PC-3 (cell line): ENCODE data around the gene GPS1. TPM values are rescaled to one million over a fixed set of nuclear protein-coding genes. Genes with fewer than 3 reads are reported as not detected.

Experiments used
- ATAC-seq: fragments of 200-7000 bp; cut with Tn5 transposase; 2 replicates; pipeline ENCODE4 v1.9.1; 2020; ENCODE audit warnings: mild to moderate bottlenecking, moderate library complexity
- BruUV-seq: library from RNA; stranded (reverse); fragments of 400-500 nt; replicated peaks from 2 replicates; lab custom pipeline; 2021; lab: Mats Ljungman, UMichigan
- CTCF ChIA-PET: fragments of 300-600 bp; sonication (Branson Sonifier 250); formaldehyde crosslinking; loops from one replicate; lab custom pipeline; 2022; ENCODE audit warnings: antibody characterized with exemption; lab: Charles Lee
- POLR2A ChIA-PET: fragments of 300-600 bp; sonication (Branson Sonifier 250); formaldehyde crosslinking; loops from one replicate; lab custom pipeline; 2022; ENCODE audit warnings: antibody characterized with exemption; ENCODE audit not compliant: unreplicated experiment; lab: Charles Lee
- DNase-seq: peaks from one replicate; pipeline ENCODE4 v3.0.0-alpha.2; 2015
- H2AFZ ChIP-seq: fragments of 300-600 bp; sonication (generic); 2 replicates; pipeline ENCODE4 v1.6.0; 2016; ENCODE audit warnings: antibody characterized with exemption, low read length
- H3F3A ChIP-seq: fragments of 300-600 bp; sonication (generic); one replicate; pipeline ENCODE4 v1.6.0; 2017; ENCODE audit warnings: antibody characterized with exemption, low read length, control low read depth, mild to moderate bottlenecking; ENCODE audit not compliant: unreplicated experiment
- H3K27ac ChIP-seq: fragments of 300-600 bp; sonication (generic); 2 replicates; pipeline ENCODE4 v1.5.1; 2016; ENCODE audit warnings: mild to moderate bottlenecking, low read length
- H3K27me3 ChIP-seq: fragments of 300-600 bp; sonication (generic); 2 replicates; pipeline ENCODE4 v1.6.1; 2016; ENCODE audit warnings: low read length, mixed read lengths
- H3K36me3 ChIP-seq: fragments of 300-600 bp; sonication (generic); 2 replicates; pipeline ENCODE4 v1.6.1; 2016; ENCODE audit warnings: low read depth, mixed run types, low read length, mixed read lengths
- H3K4me1 ChIP-seq: fragments of 300-600 bp; sonication (generic); 2 replicates; pipeline ENCODE4 v1.5.1; 2016; ENCODE audit warnings: low read length; ENCODE audit not compliant: insufficient read depth
- H3K4me2 ChIP-seq: fragments of 300-600 bp; sonication (generic); 2 replicates; pipeline ENCODE4 v1.6.0; 2016; ENCODE audit warnings: low read length
- H3K4me3 ChIP-seq: fragments of 300-600 bp; sonication (generic); 2 replicates; pipeline ENCODE4 v1.5.1; 2016; ENCODE audit warnings: mild to moderate bottlenecking, low read length, mixed read lengths
- H3K79me2 ChIP-seq: fragments of 300-600 bp; sonication (generic); 2 replicates; pipeline ENCODE4 v1.6.1; 2017; ENCODE audit warnings: low read length, mixed read lengths
- H3K9ac ChIP-seq: fragments of 300-600 bp; sonication (generic); 2 replicates; pipeline ENCODE4 v1.6.0; 2016; ENCODE audit warnings: mild to moderate bottlenecking, low read length
- H3K9me2 ChIP-seq: fragments of 300-600 bp; sonication (generic); replicated peaks from 2 replicates; pipeline ENCODE4 v1.6.1; 2016; ENCODE audit warnings: mixed run types, low read length, mixed read lengths
- H3K9me3 ChIP-seq: fragments of 300-600 bp; sonication (generic); 2 replicates; pipeline ENCODE4 v1.6.1; 2016; ENCODE audit warnings: low read length, mixed read lengths
- H4K20me1 ChIP-seq: fragments of 300-600 bp; sonication (generic); 2 replicates; pipeline ENCODE4 v1.6.1; 2016; ENCODE audit warnings: low read length, mixed read lengths
- EZH2 ChIP-seq: fragments of 300-600 bp; sonication (generic); IDR thresholded peaks from one replicate; pipeline ENCODE4 v1.6.1; 2017; ENCODE audit warnings: antibody characterized with exemption, mild to moderate bottlenecking, low read length; ENCODE audit not compliant: unreplicated experiment
- EZH2phosphoT487 ChIP-seq: fragments of 300-600 bp; sonication (generic); IDR thresholded peaks from 2 replicates; pipeline ENCODE4 v1.6.1; 2018; ENCODE audit warnings: mild to moderate bottlenecking, antibody characterized with exemption, low read length, borderline replicate concordance
- intact Hi-C: fragments of 100-400 bp; cut with micrococcal nuclease; formaldehyde crosslinking; loops from 2 replicates; pipeline ENCODE4 v1.9.0; 2023
- total RNA-seq: library from RNA; depleted of rRNA; stranded (reverse); fragments of >200 nt; gene quantifications from 2 replicates; pipeline ENCODE4 v1.2.3, GENCODE V29; 2014
- TF ChIP-seq, protein P1 (sequence below): fragments of 300-600 bp; sonication (generic); conservative IDR thresholded peaks from 2 replicates; pipeline ENCODE4 v1.5.1; 2017; ENCODE audit warnings: antibody characterized with exemption, low read depth, mild to moderate bottlenecking, low read length

The GPS1 gene
- total RNA-seq, 1 experiment from 2014 or later = 240 TPM

DNA sequence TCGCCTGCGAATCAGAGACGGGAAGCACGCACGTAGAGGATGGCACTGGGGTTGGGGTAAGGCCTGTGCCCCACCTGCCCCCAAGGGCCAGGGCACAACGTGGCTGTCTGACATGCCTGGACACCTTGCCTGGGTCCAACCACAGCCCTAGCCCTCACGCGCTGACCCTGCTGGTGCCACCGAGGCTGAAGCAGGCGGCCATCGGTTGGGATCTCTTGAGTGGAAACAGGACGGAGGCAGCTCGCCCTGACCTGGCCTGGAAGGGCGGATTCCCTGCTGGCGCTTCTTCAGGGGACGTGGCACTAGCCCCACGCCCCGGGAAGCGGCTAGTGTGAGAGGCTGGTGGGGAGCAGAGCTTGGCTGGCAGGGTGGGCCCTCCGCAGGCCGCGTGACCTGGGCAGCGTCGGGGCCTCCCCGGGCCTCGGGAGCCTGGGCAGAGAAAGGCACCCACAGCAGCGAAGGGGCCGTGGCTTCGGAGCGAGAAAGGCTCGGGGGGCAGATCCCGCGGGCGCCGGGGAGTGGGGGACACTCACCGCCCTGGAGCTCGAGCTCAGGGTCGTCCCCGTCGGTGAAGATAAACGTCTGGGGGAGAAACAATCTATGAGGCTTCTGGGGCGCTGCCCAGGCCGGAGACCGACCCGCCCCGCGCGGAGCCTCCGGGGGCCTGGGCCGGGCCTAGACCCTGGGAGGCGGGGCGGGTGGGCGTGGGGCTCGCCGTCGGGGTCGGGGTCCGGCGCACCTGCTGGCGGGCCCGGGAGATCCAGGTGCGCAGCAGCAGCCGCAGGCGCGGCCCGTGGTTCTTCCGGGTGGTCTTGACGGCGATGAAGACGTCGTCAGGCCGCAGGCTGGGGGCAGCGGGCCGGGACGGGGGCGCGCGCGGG, 697 bp upstream of the GPS1 start:
- no TSS peak for BruUV-seq
- POLR2A ChIA-PET = interaction anchor here (0.6 kb wide), 1 partner anchor 22 kb away, joined by 5 read pairs; no protein-coding TSS in a partner anchor

DNA sequence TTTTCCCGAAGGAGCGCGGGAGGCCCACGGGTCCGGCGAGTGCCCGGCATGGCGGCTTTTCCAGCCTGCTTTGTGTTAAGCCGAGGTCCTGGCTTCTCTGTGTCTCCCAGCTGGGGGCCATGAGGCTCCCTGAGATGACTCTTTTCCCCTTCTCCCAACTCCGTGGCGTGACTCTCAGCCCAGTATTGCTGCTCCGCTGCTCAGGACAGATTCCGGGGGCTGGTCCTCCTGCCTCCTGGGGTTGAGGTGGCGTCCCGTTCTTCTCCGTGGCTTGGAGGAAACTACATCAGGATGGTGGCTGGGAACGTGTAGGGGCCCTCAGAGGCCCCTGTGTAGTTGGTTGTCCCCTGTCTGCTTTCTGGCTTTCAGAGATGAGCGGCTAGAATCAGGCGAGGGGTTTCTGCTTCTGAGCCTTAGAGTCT, 951 bp downstream of the GPS1 start:
- H3K79me2 ChIP-seq = peaks cover 28% of the 10 kb centered on the region
- DNase-seq (no peak), ATAC-seq (peak; percentile 3; the same call in 1 of the 2 replicates)
- peaks cover 8% of the 10 kb centered on the region; the same call in 1 of the 2 replicates for H3K4me1 ChIP-seq
- intact Hi-C loops = no loop called here
- H3F3A ChIP-seq = no peaks in the 10 kb centered on the region
- H3K27ac ChIP-seq = no peak overlapping the region
- peak overlapping the region; percentile 100 for H3K4me3 ChIP-seq
- H3K27me3 ChIP-seq = no peaks in the 10 kb centered on the region
- no peak overlapping the region for H2AFZ ChIP-seq
- no peaks in the 10 kb centered on the region for H4K20me1 ChIP-seq
- ChIA-PET CTCF (interaction anchor here (0.7 kb wide), 1 partner anchor 93 kb away, joined by 3 read pairs; no protein-coding TSS in a partner anchor), POLR2A (interaction anchor here (0.7 to 1.0 kb wide), 2 partner anchors 12 to 15 kb away, joined by 3 to 5 read pairs; partner anchors contain the start of gene DCXR)
- H3K9me3 ChIP-seq = no peaks in the 10 kb centered on the region
- H3K9me2 ChIP-seq = no peaks in the 10 kb centered on the region
- peak overlapping the region; percentile 99 for H3K4me2 ChIP-seq
- H3K9ac ChIP-seq = peak overlapping the region; percentile 92
- BruUV-seq = no TSS peak
- TF ChIP-seq EZH2 (no peak), EZH2phosphoT487 (no peak)
- TF ChIP-seq, protein P1, sequence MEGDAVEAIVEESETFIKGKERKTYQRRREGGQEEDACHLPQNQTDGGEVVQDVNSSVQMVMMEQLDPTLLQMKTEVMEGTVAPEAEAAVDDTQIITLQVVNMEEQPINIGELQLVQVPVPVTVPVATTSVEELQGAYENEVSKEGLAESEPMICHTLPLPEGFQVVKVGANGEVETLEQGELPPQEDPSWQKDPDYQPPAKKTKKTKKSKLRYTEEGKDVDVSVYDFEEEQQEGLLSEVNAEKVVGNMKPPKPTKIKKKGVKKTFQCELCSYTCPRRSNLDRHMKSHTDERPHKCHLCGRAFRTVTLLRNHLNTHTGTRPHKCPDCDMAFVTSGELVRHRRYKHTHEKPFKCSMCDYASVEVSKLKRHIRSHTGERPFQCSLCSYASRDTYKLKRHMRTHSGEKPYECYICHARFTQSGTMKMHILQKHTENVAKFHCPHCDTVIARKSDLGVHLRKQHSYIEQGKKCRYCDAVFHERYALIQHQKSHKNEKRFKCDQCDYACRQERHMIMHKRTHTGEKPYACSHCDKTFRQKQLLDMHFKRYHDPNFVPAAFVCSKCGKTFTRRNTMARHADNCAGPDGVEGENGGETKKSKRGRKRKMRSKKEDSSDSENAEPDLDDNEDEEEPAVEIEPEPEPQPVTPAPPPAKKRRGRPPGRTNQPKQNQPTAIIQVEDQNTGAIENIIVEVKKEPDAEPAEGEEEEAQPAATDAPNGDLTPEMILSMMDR = no peak
- H3K36me3 ChIP-seq = peaks cover 16% of the 10 kb centered on the region

More for the DNA sequence above, 697 bp upstream of the GPS1 start:
- Histone ChIP-seq H3K4me1 (peaks cover 8% of the 10 kb centered on the region; the same call in 1 of the 2 replicates), H3F3A (no peaks in the 10 kb centered on the region), H3K9me3 (no peaks in the 10 kb centered on the region), H3K9ac (peak overlapping the region; percentile 68), H3K27ac (no peak overlapping the region), H3K27me3 (no peaks in the 10 kb centered on the region), H3K4me3 (peak overlapping the region; percentile 81), H4K20me1 (no peaks in the 10 kb centered on the region), H2AFZ (0 out of 2 replicates have a peak overlapping the region, but pooled peaks have one; percentile 48), H3K9me2 (no peaks in the 10 kb centered on the region), H3K4me2 (peak overlapping the region; percentile 97), H3K79me2 (peaks cover 28% of the 10 kb centered on the region), H3K36me3 (peaks cover 2% of the 10 kb centered on the region)
- intact Hi-C loops = no loop called here
- DNase-seq (no peak), ATAC-seq (peak; percentile 6; the same call in 1 of the 2 replicates)
- CTCF ChIA-PET = interaction anchor here (0.6 kb wide), 1 partner anchor 14 kb away, joined by 3 read pairs; no protein-coding TSS in a partner anchor
- TF ChIP-seq, protein P1 = no peak
- no peak for TF ChIP-seq EZH2phosphoT487
- no peak for TF ChIP-seq EZH2
